ENCODE results near the gene NCOA5. TPM values are rescaled to one million over a fixed set of nuclear protein-coding genes. Genes with fewer than 3 reads are reported as not detected.

Gene NCOA5
- total and polyA plus RNA-seq, 10 of the 15 experiments (the other 5 are each of a cell fraction or from before 2014, with no cell fraction given), result 7.7 to 38.1 (median 30.1) TPM

- Histone ChIP-seq H3K4me1 (ENCODE audit: control insufficient read depth, insufficient read depth, low read length) (no peaks in the 10 kb centered on the region), H3K9me3 (replicated peaks; ENCODE audit: control insufficient read depth, insufficient read depth, low read length) (no peaks in the 10 kb centered on the region), H2AFZ (ENCODE audit: control insufficient read depth, low read depth, low read length) (no peak overlapping the region), H3K9ac (ENCODE audit: control insufficient read depth, insufficient read depth, low read length) (no peak overlapping the region), H3K27ac (ENCODE audit: control insufficient read depth, insufficient read depth) (no peak overlapping the region), H3K4me2 (ENCODE audit: control insufficient read depth, insufficient read depth) (no peak overlapping the region), H3K27me3 (replicated peaks in 1 of 2; ENCODE audit: control insufficient read depth in 2 of 2, insufficient read depth in 2 of 2, low read length in 1 of 2) (peaks cover 2 to 6% of the 10 kb centered on the region in 2 experiments; a peak in 2 of 4 replicates), H3K36me3 (ENCODE audit: control insufficient read depth in 2 of 2, insufficient read depth in 2 of 2, low read length in 1 of 2) (no peaks in the 10 kb centered on the region), H3K4me3 (no peak overlapping the region), H3K79me2 (ENCODE audit: control insufficient read depth, insufficient read depth, low read length) (no peaks in the 10 kb centered on the region), H4K20me1 (ENCODE audit: control insufficient read depth, insufficient read depth) (no peaks in the 10 kb centered on the region)
- intact Hi-C loops (cut with micrococcal nuclease; ENCODE audit: unreplicated experiment) (loop anchor here (1.0 to 2.0 kb wide), 2 partner anchors 63 to 109 kb away; no protein-coding TSS in a partner anchor), in situ Hi-C loops (cut with MboI) (no loop called here)
- no peak for FAIRE-seq
- ChIA-PET POLR2A (no interaction called here), CTCF (interaction anchor here (0.7 to 2.6 kb wide), 16 partner anchors 10 to 325 kb away, joined by 3 to 16 read pairs (median 6); no protein-coding TSS in a partner anchor), SMC1A (ENCODE audit: uncharacterized antibody, unreplicated experiment) (interaction anchor here (0.9 to 2.9 kb wide), 6 partner anchors 62 to 151 kb away, joined by 3 to 11 read pairs (median 6); no protein-coding TSS in a partner anchor), RAD21 (ENCODE audit: unreplicated experiment) (interaction anchor here (0.6 to 1.6 kb wide), 3 partner anchors 16 to 275 kb away, joined by 3 read pairs; no protein-coding TSS in a partner anchor)
- DNase-seq (ENCODE audit: low read depth, low spot score), result no peak
- 46% methylated on average over 4 of the region's 4 CpGs for WGBS (ENCODE audit: insufficient coverage, insufficient replicate concordance, low lambda C conversion rate, missing lambda C conversion rate)
- TF ChIP-seq SP1 (IDR thresholded peaks at IDR 0.05; ENCODE audit: low read depth, low read length), result no peak
- no peak for TF ChIP-seq CHD4 (IDR thresholded peaks at IDR 0.05)
- no peak for TF ChIP-seq E2F8 (IDR thresholded peaks at IDR 0.05; ENCODE audit: low read depth, partially characterized antibody)
- no peak for TF ChIP-seq MXI1 (IDR thresholded peaks at IDR 0.05; ENCODE audit: low read depth, low read length)
- no peak for TF ChIP-seq CHD2 (IDR thresholded peaks at IDR 0.05; ENCODE audit: borderline replicate concordance, low read depth, low read length)
- no peak for TF ChIP-seq NR2C2 (IDR thresholded peaks at IDR 0.05; ENCODE audit: borderline replicate concordance, control insufficient read depth, insufficient read length, low read depth)
- no peak for TF ChIP-seq SMC3 (IDR thresholded peaks at IDR 0.05; ENCODE audit: borderline replicate concordance, low read length)
- TF ChIP-seq FOXM1 (IDR thresholded peaks at IDR 0.05; ENCODE audit: low read depth, low read length), result no peak
- TF ChIP-seq SPI1 (IDR thresholded peaks at IDR 0.05; ENCODE audit: borderline replicate concordance, insufficient read depth, low read depth, low read length), result no peak
- no peak for TF ChIP-seq RBBP5 (conservative IDR thresholded peaks at IDR 0.05)
- no peak for TF ChIP-seq ATF3 (IDR thresholded peaks at IDR 0.05; ENCODE audit: borderline replicate concordance, extremely low read depth, low read depth, low read length)
- no peak for TF ChIP-seq NBN (IDR thresholded peaks at IDR 0.05)
- TF ChIP-seq ASH2L (IDR thresholded peaks at IDR 0.05; ENCODE audit: borderline replicate concordance, low read depth), result no peak
- no peak for TF ChIP-seq YBX1 (IDR thresholded peaks at IDR 0.05)
- no peak for TF ChIP-seq KLF5 (IDR thresholded peaks at IDR 0.05; ENCODE audit: partially characterized antibody)
- TF ChIP-seq ZNF384 (IDR thresholded peaks at IDR 0.05; ENCODE audit: borderline replicate concordance, low read depth, low read length), result no peak
- no peak for TF ChIP-seq TBL1XR1 (IDR thresholded peaks at IDR 0.05; ENCODE audit: low read depth, low read length)
- BruUV-seq (replicated peaks), result no TSS peak
- ATAC-seq, result no peak
These were observed 65.8 kb downstream of the NCOA5 start for GRCh38 chr20:46023999-46024398.

Measured in GM12878 (cell line).